SU-DHL-6 (cell line): ENCODE results near the gene CYP4F11.

Experiments
- CTCF ChIP-seq: fragments of 200-600 bp; sonication (generic); IDR thresholded peaks from one replicate; pipeline ENCODE4 v1.5.1; 2017; ENCODE audit warnings: antibody characterized with exemption, mild to moderate bottlenecking, low read length, moderate library complexity; ENCODE audit not compliant: insufficient read depth, poor library complexity, severe bottlenecking
- EZH2phosphoT487 ChIP-seq: fragments of 200-600 bp; sonication (generic), shearing (Covaris generic); conservative IDR thresholded peaks from 2 replicates; pipeline ENCODE4 v1.6.1; 2018; ENCODE audit warnings: mild to moderate bottlenecking, antibody characterized with exemption, low read length, moderate library complexity, mixed read lengths

- TF ChIP-seq CTCF (no peak), EZH2phosphoT487 (no peak)
Observed at GRCh38 chr19:15944401-15944800, 10.1 kb upstream of the CYP4F11 start.
